Heart left ventricle (tissue), 13 donors: ENCODE measurements around the gene SRGAP3.

ENCODE experiments used
- POLR2A ChIP-seq, 2 donors: fragments of 450-650 bp; IDR thresholded peaks; one replicate each; pipeline ENCODE4 v1.6.1; 2017; ENCODE audit warnings: antibody characterized with exemption in 2 of 2, mild to moderate bottlenecking in 2 of 2, moderate library complexity in 2 of 2
- TF ChIP-seq, protein P1 (sequence below), 12 donors: fragments of 200-600 bp; sonication (generic) in 4 of 12; IDR thresholded peaks; one replicate each; pipeline versions ENCODE4 v1.5.0 to v1.8.0; 2018 to 2022; ENCODE audit warnings: antibody characterized with exemption in 12 of 12, mild to moderate bottlenecking in 5 of 12
- donor health status: ischemic (EF 13 %, LVEDD 7.1; RV severe dilation, severe dysfunction).
- donor health status: DM: no; HTN: yes; CAD: no.
- donor health status: DM: no; HTN: no; CAD: no.
- donor health status: ischemic (EF 25% LVEDD 6.9; RV normal size, moderate dysfunction).
- donor health status: ischemic (EF 25% LVEDD 5.7; RV mildly dilated, moderate dysfunction).
- donor health status: ischemic (EF 35%, LVEDD 5.7; RV mildly dilated, moderate dysfunction).
- donor health status: nonischemic (EF 11% LVEDD 7.7; RV severe dilation, severe dysfunction).
- donor health status: DM: yes; HTN: yes; CAD: no.
- donor health status: PGD.
- donor health status: ischemic (EF 29% LVEDD 5.4; RV normal size, mild dysfunction).
- donor health status: nonischemic (EF 23%, LVEDD 6.1; RV moderate dilation, normal function).

DNA sequence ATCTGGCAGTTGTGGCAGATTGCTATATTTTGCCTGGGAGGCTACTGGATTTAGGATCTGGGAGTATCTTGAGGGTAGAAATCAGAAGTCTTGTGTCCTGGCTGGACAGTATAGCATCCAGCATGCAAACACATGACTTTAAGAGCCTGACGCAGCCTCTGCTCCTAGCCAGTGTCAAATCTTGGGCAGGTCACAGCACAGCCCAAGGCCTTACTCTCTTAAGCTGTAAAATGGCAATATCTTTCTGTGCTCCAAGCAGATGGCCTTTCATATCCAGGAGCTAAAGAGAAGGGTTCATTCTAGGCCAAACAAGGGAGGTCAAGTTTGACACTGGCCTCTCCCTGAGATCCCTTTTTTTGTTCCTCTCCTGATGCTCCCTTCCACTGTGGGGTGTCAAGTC lies 266.4 kb downstream of the SRGAP3 start:
- TF ChIP-seq, protein P1, sequence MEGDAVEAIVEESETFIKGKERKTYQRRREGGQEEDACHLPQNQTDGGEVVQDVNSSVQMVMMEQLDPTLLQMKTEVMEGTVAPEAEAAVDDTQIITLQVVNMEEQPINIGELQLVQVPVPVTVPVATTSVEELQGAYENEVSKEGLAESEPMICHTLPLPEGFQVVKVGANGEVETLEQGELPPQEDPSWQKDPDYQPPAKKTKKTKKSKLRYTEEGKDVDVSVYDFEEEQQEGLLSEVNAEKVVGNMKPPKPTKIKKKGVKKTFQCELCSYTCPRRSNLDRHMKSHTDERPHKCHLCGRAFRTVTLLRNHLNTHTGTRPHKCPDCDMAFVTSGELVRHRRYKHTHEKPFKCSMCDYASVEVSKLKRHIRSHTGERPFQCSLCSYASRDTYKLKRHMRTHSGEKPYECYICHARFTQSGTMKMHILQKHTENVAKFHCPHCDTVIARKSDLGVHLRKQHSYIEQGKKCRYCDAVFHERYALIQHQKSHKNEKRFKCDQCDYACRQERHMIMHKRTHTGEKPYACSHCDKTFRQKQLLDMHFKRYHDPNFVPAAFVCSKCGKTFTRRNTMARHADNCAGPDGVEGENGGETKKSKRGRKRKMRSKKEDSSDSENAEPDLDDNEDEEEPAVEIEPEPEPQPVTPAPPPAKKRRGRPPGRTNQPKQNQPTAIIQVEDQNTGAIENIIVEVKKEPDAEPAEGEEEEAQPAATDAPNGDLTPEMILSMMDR (IDR thresholded peaks at IDR 0.05): no peak
- no peak for TF ChIP-seq POLR2A (IDR thresholded peaks at IDR 0.05)
